Measurements from ENCODE around the gene RMND1.

DNA sequence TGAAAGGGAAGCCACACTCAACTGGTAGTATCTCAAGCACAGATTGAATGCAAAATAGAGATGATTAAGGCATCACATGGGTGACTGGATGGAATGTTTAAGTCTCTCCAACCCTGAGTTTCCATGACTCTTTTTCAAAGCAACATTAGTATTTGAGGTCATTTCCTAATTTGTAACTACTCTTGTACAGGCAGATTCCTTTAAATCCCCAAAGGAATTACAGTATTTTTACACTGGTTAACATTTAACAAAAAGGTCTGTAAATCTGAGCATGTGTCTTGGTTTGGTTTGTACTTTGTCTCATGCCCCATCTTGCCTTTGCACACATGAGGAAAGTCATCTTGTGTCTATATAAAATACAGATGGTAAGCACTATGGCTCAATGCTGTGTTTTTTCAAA, 15.1 kb downstream of the RMND1 start:
- TF ChIP-seq EZH2phosphoT487 (IDR thresholded peaks at IDR 0.05; ENCODE audit: insufficient read depth, low read depth) (no peak), EZH2 (IDR thresholded peaks at IDR 0.05; ENCODE audit: insufficient read depth, poor library complexity, severe bottlenecking) (no peak)
